Mesendoderm (in vitro differentiated cells): ENCODE results near the gene MRPL36.

Experiments used
- DNase-seq: peaks from one replicate; pipeline ENCODE4 v3.0.0; 2013
- H2AK5ac ChIP-seq: 2 replicates; pipeline ENCODE4 v1.6.1; 2013; ENCODE audit warnings: low read length, inconsistent platforms
- H2BK120ac ChIP-seq: 2 replicates; pipeline ENCODE4 v1.6.1; 2013; ENCODE audit warnings: low read depth, mild to moderate bottlenecking, low read length, moderate library complexity, mixed read lengths
- H2BK15ac ChIP-seq: replicated peaks from 2 replicates; pipeline ENCODE4 v1.6.1; 2013; ENCODE audit warnings: low read depth, mild to moderate bottlenecking, moderate library complexity
- H2BK5ac ChIP-seq: 2 replicates; pipeline ENCODE4 v1.6.1; 2013; ENCODE audit warnings: low read length, inconsistent platforms
- H3K18ac ChIP-seq: 2 replicates; pipeline ENCODE4 v1.6.1; 2013; ENCODE audit warnings: mild to moderate bottlenecking, low read length, mixed read lengths
- H3K23ac ChIP-seq: one replicate; pipeline ENCODE4 v1.6.1; 2013; ENCODE audit warnings: low read length
- H3K27ac ChIP-seq: 2 replicates; pipeline ENCODE4 v1.5.1; 2013; ENCODE audit warnings: low read depth, mild to moderate bottlenecking, inconsistent platforms, low read length, moderate library complexity
- H3K27me3 ChIP-seq: 2 replicates; pipeline ENCODE4 v1.6.1; 2013; ENCODE audit warnings: low read length, control low read depth, mild to moderate bottlenecking, inconsistent platforms; ENCODE audit not compliant: insufficient read depth, poor library complexity
- H3K36me3 ChIP-seq: 2 replicates; pipeline ENCODE4 v1.6.1; 2013; ENCODE audit warnings: low read length, inconsistent platforms; ENCODE audit not compliant: control insufficient read depth, insufficient read depth
- H3K4ac ChIP-seq: one replicate; pipeline ENCODE4 v1.6.1; 2013; ENCODE audit warnings: low read depth, mild to moderate bottlenecking, low read length, moderate library complexity
- H3K4me1 ChIP-seq: 2 replicates; pipeline ENCODE4 v1.6.1; 2013; ENCODE audit warnings: low read depth, low read length, inconsistent platforms; ENCODE audit not compliant: control insufficient read depth
- H3K4me2 ChIP-seq: 2 replicates; pipeline ENCODE4 v1.6.1; 2013; ENCODE audit warnings: low read length
- H3K4me3 ChIP-seq: 2 replicates; pipeline ENCODE4 v1.5.1; 2013; ENCODE audit warnings: mild to moderate bottlenecking, low read length
- H3K56ac ChIP-seq: one replicate; pipeline ENCODE4 v1.6.1; 2013; ENCODE audit warnings: low read length
- H3K79me1 ChIP-seq: 2 replicates; pipeline ENCODE4 v1.6.1; 2013; ENCODE audit warnings: low read length, inconsistent platforms
- H3K79me2 ChIP-seq: 2 replicates; pipeline ENCODE4 v1.6.1; 2013; ENCODE audit warnings: mild to moderate bottlenecking, low read length; ENCODE audit not compliant: control insufficient read depth, insufficient read depth
- H3K9ac ChIP-seq: 2 replicates; pipeline ENCODE4 v1.6.1; 2013; ENCODE audit warnings: low read length, inconsistent platforms
- H4K5ac ChIP-seq: one replicate; pipeline ENCODE4 v1.6.1; 2013; ENCODE audit warnings: low read length
- H4K8ac ChIP-seq: one replicate; pipeline ENCODE4 v1.6.1; 2013; ENCODE audit warnings: low read depth, mild to moderate bottlenecking, control low read depth, low read length, moderate library complexity
- WGBS: extraction: QIAGEN DNeasy Blood & Tissue Kit; methylation state at CpG from one replicate; pipeline ENCODE4 v1.1.7; 2013; ENCODE audit warnings: low lambda C conversion rate, missing lambda C conversion rate; ENCODE audit not compliant: insufficient coverage; ENCODE audit errors: extremely low coverage; 5-methylcytosine and 5-hydroxymethylcytosine counted together

The MRPL36 gene

DNA sequence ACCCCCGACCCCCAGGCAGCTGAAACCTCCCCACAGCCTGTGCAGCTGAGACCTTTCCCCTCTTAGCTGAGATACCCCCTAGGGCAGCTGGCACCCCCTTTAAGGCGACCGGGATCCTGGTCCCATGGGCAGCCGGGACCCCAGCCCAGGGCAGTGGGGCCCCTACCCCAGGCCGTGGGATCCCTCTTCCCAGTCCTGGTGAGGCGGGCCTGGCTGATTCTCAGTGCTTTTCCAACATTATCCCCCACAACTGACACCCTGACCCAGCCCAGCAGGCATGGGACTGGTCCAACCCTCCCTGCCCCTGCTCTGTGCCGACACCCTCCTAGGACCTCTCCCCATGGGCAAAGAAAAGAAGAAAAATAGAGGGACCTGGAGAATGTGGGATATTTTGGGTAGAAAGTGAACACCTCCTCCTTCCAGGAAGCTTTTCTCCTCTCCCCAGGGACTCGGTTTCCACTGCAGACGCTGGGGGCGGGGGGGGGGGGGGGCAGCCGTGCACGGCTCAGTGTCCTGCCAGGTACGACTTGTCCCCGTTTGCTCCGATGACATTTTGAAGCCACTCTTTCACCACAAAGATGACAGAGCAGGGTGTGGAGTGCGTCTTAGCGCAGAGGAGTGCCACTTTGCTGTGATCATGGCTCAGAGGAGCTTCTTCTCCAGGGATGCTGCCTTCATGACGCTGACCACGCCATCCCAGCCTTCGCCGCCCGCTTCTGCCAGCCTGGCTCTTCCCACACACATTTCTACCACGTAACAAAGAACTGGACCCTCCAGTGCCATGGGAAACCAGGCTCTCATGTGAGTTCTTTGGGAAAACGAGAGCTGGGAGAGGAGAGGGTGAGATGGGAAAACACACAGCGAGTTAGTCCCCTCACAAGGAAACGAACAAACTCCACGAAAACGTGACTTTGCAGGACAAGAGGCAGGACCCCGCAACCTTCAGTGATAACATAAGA lies 47.5 kb downstream of the MRPL36 start:
- no CpG with 5 or more reads among the region's 29 CpGs for WGBS
- H3K27ac ChIP-seq = no peak overlapping the region
- no peak for DNase-seq

DNA sequence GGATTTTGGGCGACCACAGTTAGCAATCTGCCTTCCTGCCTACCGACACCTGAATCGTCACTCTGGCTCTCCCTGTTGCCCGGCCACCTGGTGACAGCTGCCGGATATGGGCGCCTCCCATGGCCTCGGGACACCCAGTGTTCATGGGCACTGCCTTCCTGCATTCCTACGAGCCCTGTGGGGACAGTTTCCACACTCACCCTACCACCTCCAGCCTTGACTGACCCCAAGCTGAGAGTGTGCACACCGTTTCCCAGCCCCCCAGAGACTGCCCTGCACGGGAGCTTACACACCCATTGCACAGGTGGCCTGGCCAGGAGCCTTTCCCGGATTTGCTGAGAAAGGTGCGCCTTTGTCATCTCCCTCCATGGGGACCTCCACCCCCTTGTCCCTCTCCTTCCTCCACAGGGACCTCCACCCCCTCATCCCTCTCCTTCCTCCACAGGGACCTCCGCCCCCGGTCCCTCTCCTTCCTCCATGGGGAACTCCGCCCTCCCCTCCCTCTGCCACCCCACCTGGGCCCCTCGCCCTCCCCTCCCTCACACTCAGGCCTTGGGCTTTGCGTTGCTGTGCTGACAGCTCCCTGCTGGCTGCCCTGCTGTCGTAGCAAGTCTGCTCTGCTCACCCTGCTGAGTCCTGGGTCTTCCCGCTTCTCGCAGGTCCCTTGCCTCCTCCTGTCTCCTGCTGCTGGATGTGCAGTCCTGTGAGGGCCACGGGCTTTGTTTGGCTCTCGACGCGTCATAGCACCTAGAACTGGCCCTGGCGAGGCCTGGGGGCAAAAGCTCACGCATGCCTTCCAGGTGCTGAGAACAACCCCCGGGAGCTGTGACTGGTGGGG lies 48.4 kb downstream of the MRPL36 start:
- no peaks in the 10 kb centered on the region for H3K36me3 ChIP-seq
- H3K4ac ChIP-seq = no peak overlapping the region
- H3K4me1 ChIP-seq = no peaks in the 10 kb centered on the region
- no peak overlapping the region for H2BK120ac ChIP-seq
- no peaks in the 10 kb centered on the region for H3K27me3 ChIP-seq
- DNase-seq = no peak
- H4K8ac ChIP-seq = no peak overlapping the region
- no peak overlapping the region for H3K18ac ChIP-seq
- no peak overlapping the region for H4K5ac ChIP-seq
- H3K56ac ChIP-seq = no peak overlapping the region
- no CpG with 5 or more reads among the region's 27 CpGs for whole genome bisulfite sequencing
- H3K23ac ChIP-seq = no peak overlapping the region
- no peak overlapping the region for H2BK5ac ChIP-seq
- no peaks in the 10 kb centered on the region for H3K79me1 ChIP-seq
- H3K4me3 ChIP-seq = no peak overlapping the region
- no peak overlapping the region for H3K27ac ChIP-seq
- no peak overlapping the region for H2BK15ac ChIP-seq
- H3K9ac ChIP-seq = no peak overlapping the region
- H3K4me2 ChIP-seq = no peak overlapping the region
- H3K79me2 ChIP-seq = no peaks in the 10 kb centered on the region
- no peak overlapping the region for H2AK5ac ChIP-seq

More for the DNA sequence above, 47.5 kb downstream of the MRPL36 start:
- Histone ChIP-seq H3K79me1 (no peaks in the 10 kb centered on the region), H3K27me3 (no peaks in the 10 kb centered on the region), H3K36me3 (no peaks in the 10 kb centered on the region), H3K4me1 (no peaks in the 10 kb centered on the region), H2BK15ac (no peak overlapping the region), H3K4me2 (no peak overlapping the region), H3K79me2 (no peaks in the 10 kb centered on the region), H3K18ac (no peak overlapping the region), H3K4me3 (no peak overlapping the region), H2AK5ac (no peak overlapping the region), H3K56ac (no peak overlapping the region), H3K9ac (no peak overlapping the region), H3K23ac (no peak overlapping the region), H4K5ac (no peak overlapping the region), H3K4ac (no peak overlapping the region), H2BK5ac (no peak overlapping the region), H4K8ac (no peak overlapping the region), H2BK120ac (no peak overlapping the region)

DNA sequence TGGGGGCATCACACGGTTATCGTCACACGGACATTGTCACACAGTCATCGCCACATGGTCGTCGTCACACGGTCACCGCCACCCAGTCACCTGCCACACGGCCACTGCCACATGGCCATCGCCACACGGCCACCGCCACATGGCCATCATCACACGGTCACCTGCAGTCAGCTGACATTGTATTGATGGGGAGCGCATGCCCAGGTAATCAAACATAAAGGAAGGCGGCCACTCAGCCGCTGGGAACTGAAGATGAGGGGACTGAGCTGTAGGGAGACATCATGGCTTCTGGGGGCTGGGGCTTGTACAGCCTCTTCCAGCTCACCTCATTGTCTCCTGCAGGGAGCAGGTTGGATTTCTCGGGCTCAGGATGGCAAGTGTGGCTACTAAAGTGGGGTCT lies 49.2 kb downstream of the MRPL36 start:
- Histone ChIP-seq H2BK15ac (no peak overlapping the region), H3K27ac (no peak overlapping the region), H3K79me2 (no peaks in the 10 kb centered on the region), H3K79me1 (no peaks in the 10 kb centered on the region), H3K4me1 (no peaks in the 10 kb centered on the region), H2AK5ac (no peak overlapping the region), H2BK120ac (no peak overlapping the region), H4K5ac (no peak overlapping the region), H3K56ac (no peak overlapping the region), H3K23ac (no peak overlapping the region), H3K4ac (no peak overlapping the region), H3K18ac (no peak overlapping the region), H4K8ac (no peak overlapping the region), H3K27me3 (no peaks in the 10 kb centered on the region), H3K9ac (no peak overlapping the region), H3K36me3 (no peaks in the 10 kb centered on the region), H2BK5ac (no peak overlapping the region), H3K4me2 (no peak overlapping the region), H3K4me3 (no peak overlapping the region)
- no peak for DNase-seq
- WGBS = no CpG with 5 or more reads among the region's 17 CpGs

DNA sequence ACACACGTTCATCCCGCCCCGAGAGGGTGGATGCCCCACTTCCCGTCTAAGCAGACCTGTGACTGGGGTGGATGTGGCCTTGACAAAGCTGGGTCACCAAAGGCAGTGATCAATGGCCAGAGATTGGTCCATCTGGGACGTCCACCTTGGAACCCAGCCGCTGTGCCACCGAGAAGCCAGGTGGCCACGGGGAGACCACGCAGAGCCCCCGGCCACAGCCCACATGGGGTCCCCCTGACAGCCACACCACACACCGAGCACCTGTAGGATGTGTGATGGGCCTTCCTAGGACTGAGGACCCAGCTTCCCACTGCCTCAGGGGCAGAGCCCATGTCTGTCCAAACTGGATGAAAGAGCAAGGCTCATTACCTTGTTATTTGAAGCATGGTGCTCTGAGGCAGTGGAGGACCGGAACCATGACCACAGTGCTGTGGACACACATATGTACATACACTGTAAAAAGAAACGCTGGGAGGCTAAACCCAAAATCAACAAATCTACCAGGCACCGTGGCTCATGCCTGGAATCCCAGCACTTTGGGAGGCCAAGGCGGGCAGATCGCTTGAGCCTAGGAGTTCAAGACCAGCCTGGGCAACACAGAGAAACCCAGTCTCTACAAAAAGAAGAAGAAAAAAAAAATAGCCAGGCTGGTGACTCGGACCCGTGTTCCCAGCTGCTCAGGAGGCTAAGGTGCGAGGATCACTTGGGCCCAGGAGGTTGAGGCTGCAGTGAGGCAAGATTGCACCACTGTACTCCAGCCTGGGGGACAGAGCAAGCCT lies 50.1 kb downstream of the MRPL36 start:
- H3K36me3 ChIP-seq = no peaks in the 10 kb centered on the region
- no peak overlapping the region for H2BK15ac ChIP-seq
- no peak overlapping the region for H3K4ac ChIP-seq
- no peak overlapping the region for H2BK120ac ChIP-seq
- H2AK5ac ChIP-seq = no peak overlapping the region
- no peak overlapping the region for H4K5ac ChIP-seq
- no peak for DNase-seq
- no peaks in the 10 kb centered on the region for H3K4me1 ChIP-seq
- no CpG with 5 or more reads among the region's 19 CpGs for WGBS
- H4K8ac ChIP-seq = no peak overlapping the region
- no peak overlapping the region for H3K9ac ChIP-seq
- H3K79me1 ChIP-seq = no peaks in the 10 kb centered on the region
- H3K79me2 ChIP-seq = no peaks in the 10 kb centered on the region
- H3K4me2 ChIP-seq = no peak overlapping the region
- H3K18ac ChIP-seq = no peak overlapping the region
- no peak overlapping the region for H3K4me3 ChIP-seq
- no peak overlapping the region for H3K27ac ChIP-seq
- no peak overlapping the region for H2BK5ac ChIP-seq
- no peak overlapping the region for H3K23ac ChIP-seq
- no peaks in the 10 kb centered on the region for H3K27me3 ChIP-seq
- no peak overlapping the region for H3K56ac ChIP-seq

DNA sequence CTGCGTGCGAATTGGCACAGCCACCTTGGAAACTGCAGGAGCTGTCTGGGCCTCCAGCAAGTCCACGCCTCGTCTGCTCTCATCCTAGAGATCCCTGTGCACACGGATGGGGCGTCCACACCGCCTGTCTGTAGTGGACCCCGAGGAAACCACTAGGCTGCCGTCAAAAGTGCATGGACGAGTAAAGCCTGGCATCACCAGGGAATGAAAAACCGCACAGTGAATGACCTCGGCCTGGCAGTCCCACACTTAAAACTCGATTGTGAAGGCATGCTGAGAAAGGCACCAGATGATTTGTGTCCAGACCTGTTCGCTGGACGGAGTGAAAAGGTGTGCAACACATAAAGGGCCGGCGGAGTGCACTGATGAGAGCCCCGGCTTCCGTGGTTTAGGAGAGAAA lies 50.8 kb downstream of the MRPL36 start:
- H3K4me2 ChIP-seq = no peak overlapping the region
- no peaks in the 10 kb centered on the region for H3K79me1 ChIP-seq
- H4K5ac ChIP-seq = no peak overlapping the region
- H4K8ac ChIP-seq = no peak overlapping the region
- H3K56ac ChIP-seq = no peak overlapping the region
- no peak for DNase-seq
- H3K18ac ChIP-seq = no peak overlapping the region
- no peak overlapping the region for H2AK5ac ChIP-seq
- H3K4ac ChIP-seq = no peak overlapping the region
- no peak overlapping the region for H3K23ac ChIP-seq
- WGBS = no CpG with 5 or more reads among the region's 19 CpGs
- H2BK5ac ChIP-seq = no peak overlapping the region
- no peak overlapping the region for H3K9ac ChIP-seq
- H3K27me3 ChIP-seq = no peaks in the 10 kb centered on the region
- H3K4me3 ChIP-seq = no peak overlapping the region
- H2BK120ac ChIP-seq = no peak overlapping the region
- no peak overlapping the region for H3K27ac ChIP-seq
- H3K36me3 ChIP-seq = no peaks in the 10 kb centered on the region
- no peaks in the 10 kb centered on the region for H3K4me1 ChIP-seq
- H2BK15ac ChIP-seq = no peak overlapping the region
- no peaks in the 10 kb centered on the region for H3K79me2 ChIP-seq
